Endothelial cell (in vitro differentiated cells): ENCODE data around the gene ACBD6. TPM values are rescaled to one million over a fixed set of nuclear protein-coding genes. Genes with fewer than 3 reads are reported as not detected.

Experiments used
- DNase-seq: peaks from one replicate; pipeline ENCODE4 v3.0.0; 2021; ENCODE audit warnings: low spot score
- H3K27ac Mint-ChIP-seq: one replicate; pipeline ENCODE4 v1.8.0; 2021; ENCODE audit warnings: mixed read lengths, inconsistent platforms; ENCODE audit not compliant: unreplicated experiment
- H3K27me3 Mint-ChIP-seq: one replicate; pipeline ENCODE4 v1.8.0; 2021; ENCODE audit warnings: mild to moderate bottlenecking, moderate library complexity, mixed read lengths, inconsistent platforms; ENCODE audit not compliant: unreplicated experiment
- H3K36me3 Mint-ChIP-seq: one replicate; pipeline ENCODE4 v1.8.0; 2021; ENCODE audit warnings: mild to moderate bottlenecking, low read depth, mixed read lengths, inconsistent platforms; ENCODE audit not compliant: unreplicated experiment
- H3K4me1 Mint-ChIP-seq: one replicate; pipeline ENCODE4 v1.8.0; 2021; ENCODE audit warnings: mild to moderate bottlenecking, mixed read lengths, inconsistent platforms; ENCODE audit not compliant: unreplicated experiment
- H3K4me3 Mint-ChIP-seq: one replicate; pipeline ENCODE4 v1.8.0; 2021; ENCODE audit warnings: mild to moderate bottlenecking, mixed read lengths, inconsistent platforms; ENCODE audit not compliant: unreplicated experiment
- H3K9me3 Mint-ChIP-seq: one replicate; pipeline ENCODE4 v1.8.0; 2021; ENCODE audit warnings: mixed read lengths, inconsistent platforms; ENCODE audit not compliant: unreplicated experiment
- CTCF ChIP-seq: fragments of 200-600 bp; sonication (generic); IDR thresholded peaks from one replicate; pipeline ENCODE4 v1.5.0; 2021; ENCODE audit warnings: antibody characterized with exemption; ENCODE audit not compliant: unreplicated experiment
- total RNA-seq: library from RNA; stranded (reverse); fragmentation: NEBNext Ultra II Directional; extraction: Animal tissue kit (Norgen Biotek cat#: 25700); gene quantifications from one replicate; pipeline ENCODE4 v1.2.1, GENCODE V29; 2021; ENCODE audit not compliant: unreplicated experiment

Gene ACBD6
- total RNA-seq, 1 donor from 2014 or later: 46.5 TPM

GRCh38 chr1:180532854-180533253 is 30.5 kb upstream of the ACBD6 start:
- no peak for TF ChIP-seq CTCF
- DNase-seq: no peak
- Mint-ChIP-seq H3K36me3 (no peaks in the 10 kb centered on the region), H3K27ac (no peak overlapping the region), H3K4me3 (no peak overlapping the region), H3K9me3 (no peaks in the 10 kb centered on the region), H3K4me1 (peaks cover 40% of the 10 kb centered on the region), H3K27me3 (peaks cover 4% of the 10 kb centered on the region)

- Mint-ChIP-seq H3K9me3 (no peaks in the 10 kb centered on the region), H3K27ac (peak overlapping the region; percentile 91), H3K4me3 (no peak overlapping the region), H3K36me3 (no peaks in the 10 kb centered on the region), H3K4me1 (peaks cover 63% of the 10 kb centered on the region), H3K27me3 (peaks cover 8% of the 10 kb centered on the region)
- no peak for TF ChIP-seq CTCF
- DNase-seq: peak; percentile 41
Measured at GRCh38 chr1:180530501-180530900, 28.1 kb upstream of the ACBD6 start.

GRCh38 chr1:180528868-180529470 is 26.6 kb upstream of the ACBD6 start:
- H3K27me3 Mint-ChIP-seq: peaks cover 12% of the 10 kb centered on the region
- no peak overlapping the region for H3K4me3 Mint-ChIP-seq
- H3K9me3 Mint-ChIP-seq: no peaks in the 10 kb centered on the region
- H3K27ac Mint-ChIP-seq: peak overlapping the region; percentile 58
- H3K4me1 Mint-ChIP-seq: peaks cover 77% of the 10 kb centered on the region
- no peaks in the 10 kb centered on the region for H3K36me3 Mint-ChIP-seq
- DNase-seq: no peak
- no peak for TF ChIP-seq CTCF

GRCh38 chr1:180527101-180527669 is 24.8 kb upstream of the ACBD6 start:
- Mint-ChIP-seq H3K27ac (no peak overlapping the region), H3K36me3 (no peaks in the 10 kb centered on the region), H3K4me1 (peaks cover 71% of the 10 kb centered on the region), H3K4me3 (no peak overlapping the region), H3K9me3 (no peaks in the 10 kb centered on the region), H3K27me3 (peaks cover 12% of the 10 kb centered on the region)
- TF ChIP-seq CTCF: no peak
- DNase-seq: no peak

GRCh38 chr1:180525715-180526039 is 23.3 kb upstream of the ACBD6 start:
- no peak for TF ChIP-seq CTCF
- H3K36me3 Mint-ChIP-seq: no peaks in the 10 kb centered on the region
- peaks cover 83% of the 10 kb centered on the region for H3K4me1 Mint-ChIP-seq
- no peak overlapping the region for H3K27ac Mint-ChIP-seq
- no peaks in the 10 kb centered on the region for H3K9me3 Mint-ChIP-seq
- H3K4me3 Mint-ChIP-seq: no peak overlapping the region
- H3K27me3 Mint-ChIP-seq: peaks cover 14% of the 10 kb centered on the region
- DNase-seq: no peak
